ENCODE results near the gene CAPG. TPM values are rescaled to one million over a fixed set of nuclear protein-coding genes. Genes with fewer than 3 reads are reported as not detected.
A peak's percentile ranks its signal among the peaks of the same experiment; 100 is the strongest.

The CAPG gene
- polyA plus RNA-seq, 1 donor from 2014 or later = not detected

GRCh38 chr2:85438201-85439024 is 28.2 kb upstream of the CAPG start:
- Histone ChIP-seq H3K27ac (ENCODE audit: low read length) (no peak overlapping the region), H3K79me2 (replicated peaks; ENCODE audit: insufficient read depth, low read length) (no peaks in the 10 kb centered on the region), H3K4me2 (ENCODE audit: low read length) (no peak overlapping the region), H3K9me2 (ENCODE audit: insufficient read depth, low read length) (no peaks in the 10 kb centered on the region), H3K27me3 (ENCODE audit: insufficient read depth, low read depth, low read length) (no peaks in the 10 kb centered on the region), H2AFZ (ENCODE audit: low read depth, low read length) (peak overlapping the region; percentile 21), H3K36me3 (ENCODE audit: insufficient read depth, low read length) (no peaks in the 10 kb centered on the region), H4K20me1 (ENCODE audit: insufficient read depth) (no peaks in the 10 kb centered on the region), H3K9ac (ENCODE audit: low read length) (peak overlapping the region; percentile 51), H3K9me3 (ENCODE audit: low read length) (no peaks in the 10 kb centered on the region), H3F3A (ENCODE audit: insufficient read depth, low read length, poor library complexity, severe bottlenecking) (no peaks in the 10 kb centered on the region), H3K4me3 (ENCODE audit: low read length) (peak overlapping the region; percentile 31)
- TF ChIP-seq POLR2AphosphoS5 (IDR thresholded peaks at IDR 0.05) (no peak), EZH2 (IDR thresholded peaks at IDR 0.05; ENCODE audit: borderline replicate concordance, insufficient read depth, low read length, poor library complexity, severe bottlenecking) (no peak), CTCF (IDR thresholded peaks at IDR 0.05; ENCODE audit: poor library complexity, severe bottlenecking) (no peak), EP300 (conservative IDR thresholded peaks at IDR 0.05; ENCODE audit: poor library complexity, severe bottlenecking) (no peak), REST (IDR thresholded peaks at IDR 0.05; ENCODE audit: borderline replicate concordance) (no peak), RAD21 (conservative IDR thresholded peaks at IDR 0.05) (no peak), TAF1 (IDR thresholded peaks at IDR 0.05; ENCODE audit: low read depth) (no peak)

GRCh38 chr2:85437488-85438200 is 27.5 kb upstream of the CAPG start:
- no peak overlapping the region for H3K4me2 ChIP-seq (ENCODE audit: low read length)
- H3K79me2 ChIP-seq (replicated peaks; ENCODE audit: insufficient read depth, low read length) = no peaks in the 10 kb centered on the region
- H3K9ac ChIP-seq (ENCODE audit: low read length) = peak overlapping the region; percentile 51
- no peaks in the 10 kb centered on the region for H3K36me3 ChIP-seq (ENCODE audit: insufficient read depth, low read length)
- no peaks in the 10 kb centered on the region for H3K27me3 ChIP-seq (ENCODE audit: insufficient read depth, low read depth, low read length)
- H3K27ac ChIP-seq (ENCODE audit: low read length) = no peak overlapping the region
- no peaks in the 10 kb centered on the region for H3K9me3 ChIP-seq (ENCODE audit: low read length)
- no peaks in the 10 kb centered on the region for H3F3A ChIP-seq (ENCODE audit: insufficient read depth, low read length, poor library complexity, severe bottlenecking)
- H3K4me3 ChIP-seq (ENCODE audit: low read length) = peak overlapping the region; percentile 31
- no peaks in the 10 kb centered on the region for H3K9me2 ChIP-seq (ENCODE audit: insufficient read depth, low read length)
- H2AFZ ChIP-seq (ENCODE audit: low read depth, low read length) = peak overlapping the region; percentile 21
- no peak for TF ChIP-seq CTCF (IDR thresholded peaks at IDR 0.05; ENCODE audit: poor library complexity, severe bottlenecking)
- TF ChIP-seq MXI1 (conservative IDR thresholded peaks at IDR 0.05; ENCODE audit: poor library complexity, severe bottlenecking) = no peak
- no peak for TF ChIP-seq RAD21 (conservative IDR thresholded peaks at IDR 0.05)
- no peak for TF ChIP-seq EZH2 (IDR thresholded peaks at IDR 0.05; ENCODE audit: borderline replicate concordance, insufficient read depth, low read length, poor library complexity, severe bottlenecking)
- no peak for TF ChIP-seq POLR2AphosphoS5 (IDR thresholded peaks at IDR 0.05)
- TF ChIP-seq REST (IDR thresholded peaks at IDR 0.05; ENCODE audit: borderline replicate concordance) = no peak
- no peak for TF ChIP-seq EP300 (conservative IDR thresholded peaks at IDR 0.05; ENCODE audit: poor library complexity, severe bottlenecking)
- no peak for TF ChIP-seq TAF1 (IDR thresholded peaks at IDR 0.05; ENCODE audit: low read depth)
- TF ChIP-seq SMC3 (conservative IDR thresholded peaks at IDR 0.05; ENCODE audit: poor library complexity) = no peak
- H4K20me1 ChIP-seq (ENCODE audit: insufficient read depth) = no peaks in the 10 kb centered on the region
